GM23338 (cell line): ENCODE measurements around the gene ISG20. TPM values are rescaled to one million over a fixed set of nuclear protein-coding genes. Genes with fewer than 3 reads are reported as not detected.

Source experiments
- ATAC-seq: fragments of 200-7000 bp; cut with Tn5 transposase; 3 replicates; pipeline ENCODE4 v1.9.1; 2020
- DNase-seq: peaks from one replicate; pipeline ENCODE4 v3.0.0-alpha.2; 2015; ENCODE audit warnings: low spot score
- H2AFZ ChIP-seq: fragments of 200-600 bp; sonication (generic); 2 replicates; pipeline ENCODE4 v1.8.0; 2016; ENCODE audit warnings: antibody characterized with exemption, mild to moderate bottlenecking, moderate library complexity
- H3F3A ChIP-seq: fragments of 200-600 bp; sonication (generic); replicated peaks from 2 replicates; pipeline ENCODE4 v1.8.0; 2017; ENCODE audit warnings: antibody characterized with exemption, mixed run types, low read depth
- H3K27ac ChIP-seq: fragments of 200-600 bp; sonication (generic); 2 replicates; pipeline ENCODE4 v1.6.1; 2016; ENCODE audit warnings: low read depth
- H3K27me3 ChIP-seq: fragments of 200-600 bp; sonication (generic); 2 replicates; pipeline ENCODE4 v1.8.0; 2016; ENCODE audit warnings: mild to moderate bottlenecking, mixed run types, moderate library complexity; ENCODE audit not compliant: insufficient read depth
- H3K36me3 ChIP-seq: fragments of 200-600 bp; sonication (generic); 2 replicates; pipeline ENCODE4 v1.8.0; 2016; ENCODE audit warnings: mild to moderate bottlenecking; ENCODE audit not compliant: insufficient read depth
- H3K4me1 ChIP-seq: fragments of 200-600 bp; sonication (generic); 2 replicates; pipeline ENCODE4 v1.8.0; 2016; ENCODE audit warnings: mild to moderate bottlenecking, moderate library complexity; ENCODE audit not compliant: insufficient read depth
- H3K4me2 ChIP-seq: fragments of 200-600 bp; sonication (generic); 2 replicates; pipeline ENCODE4 v1.7.1; 2017; ENCODE audit warnings: mixed run types
- H3K4me3 ChIP-seq: fragments of 200-600 bp; sonication (generic); 2 replicates; pipeline ENCODE4 v1.6.1; 2016; ENCODE audit warnings: mixed run types
- H3K79me2 ChIP-seq: fragments of 200-600 bp; sonication (generic); replicated peaks from 2 replicates; pipeline ENCODE4 v1.8.0; 2017; ENCODE audit warnings: mild to moderate bottlenecking; ENCODE audit not compliant: insufficient read depth
- H3K9me2 ChIP-seq: fragments of 200-600 bp; sonication (generic); 2 replicates; pipeline ENCODE4 v1.8.0; 2017; ENCODE audit not compliant: insufficient read depth
- H4K20me1 ChIP-seq: fragments of 200-600 bp; sonication (generic); replicated peaks from 2 replicates; pipeline ENCODE4 v1.8.0; 2017; ENCODE audit warnings: mild to moderate bottlenecking; ENCODE audit not compliant: insufficient read depth
- H3K27ac Mint-ChIP-seq: 2 replicates; pipeline ENCODE4 v1.8.0; 2020; ENCODE audit warnings: inconsistent platforms, mild to moderate bottlenecking, moderate library complexity, mixed read lengths
- H3K27me3 Mint-ChIP-seq: 3 replicates; pipeline ENCODE4 v1.8.0; 2022; ENCODE audit warnings: low read depth, mild to moderate bottlenecking, moderate library complexity, mixed read lengths, inconsistent platforms; ENCODE audit not compliant: insufficient read depth, poor library complexity
- H3K36me3 Mint-ChIP-seq: 3 replicates; pipeline ENCODE4 v1.8.0; 2021; ENCODE audit warnings: low read depth, mild to moderate bottlenecking, inconsistent platforms, moderate library complexity, mixed read lengths
- H3K4me1 Mint-ChIP-seq: 3 replicates; pipeline ENCODE4 v1.8.0; 2020; ENCODE audit warnings: mild to moderate bottlenecking, inconsistent platforms, mixed read lengths
- H3K4me3 Mint-ChIP-seq: 3 replicates; pipeline ENCODE4 v1.8.0; 2021; ENCODE audit warnings: moderate library complexity, mild to moderate bottlenecking, inconsistent platforms, mixed read lengths
- H3K9me3 Mint-ChIP-seq: 3 replicates; pipeline ENCODE4 v1.8.0; 2020; ENCODE audit warnings: moderate library complexity, mild to moderate bottlenecking, inconsistent platforms, mixed read lengths
- CREB1 ChIP-seq: fragments of 250-450 bp; sonication (Bioruptor Pico); IDR thresholded peaks from 2 replicates; pipeline ENCODE4 v1.5.0; 2020; ENCODE audit warnings: low read depth, mild to moderate bottlenecking, moderate library complexity
- ETS1 ChIP-seq: IDR thresholded peaks from 2 replicates; pipeline ENCODE4 v1.6.1; 2016; ENCODE audit warnings: antibody characterized with exemption
- EZH2 ChIP-seq: fragments of 200-600 bp; sonication (generic); IDR thresholded peaks from one replicate; pipeline ENCODE4 v1.8.0; 2017; ENCODE audit warnings: antibody characterized with exemption, mild to moderate bottlenecking, low read depth; ENCODE audit not compliant: unreplicated experiment
- EZH2phosphoT487 ChIP-seq: fragments of 200-600 bp; sonication (generic); IDR thresholded peaks from one replicate; pipeline ENCODE4 v1.8.1; 2018; ENCODE audit warnings: antibody characterized with exemption; ENCODE audit not compliant: unreplicated experiment
- JUNB ChIP-seq: IDR thresholded peaks from one replicate; pipeline ENCODE4 v1.6.1; 2016; ENCODE audit warnings: antibody characterized with exemption; ENCODE audit not compliant: unreplicated experiment
- NANOG ChIP-seq: IDR thresholded peaks from 2 replicates; pipeline ENCODE4 v1.6.1; 2016; ENCODE audit warnings: antibody characterized with exemption, borderline replicate concordance
- POLR2AphosphoS5 ChIP-seq: IDR thresholded peaks from 2 replicates; pipeline ENCODE4 v1.6.1; 2016; ENCODE audit warnings: antibody characterized with exemption, low read depth
- REST ChIP-seq: IDR thresholded peaks from one replicate; pipeline ENCODE4 v1.6.1; 2018; ENCODE audit warnings: antibody characterized with exemption; ENCODE audit not compliant: unreplicated experiment
- STAT1 ChIP-seq: IDR thresholded peaks from one replicate; pipeline ENCODE4 v1.6.1; 2016; ENCODE audit warnings: antibody characterized with exemption; ENCODE audit not compliant: unreplicated experiment
- ZNF114 ChIP-seq: fragments of 250-450 bp; sonication (Bioruptor Pico); IDR thresholded peaks from 2 replicates; pipeline ENCODE4 v1.5.0; 2020; ENCODE audit warnings: mild to moderate bottlenecking, moderate library complexity
- ZNF331 ChIP-seq: fragments of 250-450 bp; sonication (Bioruptor Pico); IDR thresholded peaks from 2 replicates; pipeline ENCODE4 v1.5.0; 2020; ENCODE audit warnings: low read depth, mild to moderate bottlenecking, moderate library complexity
- polyA plus RNA-seq: library from polyadenylated mRNA; unstranded; fragments of >200 nt; fragmentation: Nextera tagmentation; extraction: Ambion mirVana; gene quantifications from 2 replicates; pipeline ENCODE4 v1.2.1, GENCODE V29; 2016
- total RNA-seq: library from RNA; depleted of rRNA; stranded (reverse); fragments of >200 nt; shearing (Covaris generic); gene quantifications from 2 replicates; pipeline ENCODE4 v1.2.3, GENCODE V29; 2014
- TF ChIP-seq, protein P1 (sequence below): fragments of 250-450 bp; sonication (Bioruptor Pico); IDR thresholded peaks from 2 replicates; pipeline ENCODE4 v1.5.0; 2020; ENCODE audit warnings: mild to moderate bottlenecking, moderate library complexity
- TF ChIP-seq, protein P2 (sequence below), 2 experiments: fragments of 200-600 bp in 1 of 2; sonication (generic) in 1 of 2; conservative IDR thresholded peaks; 2 replicates each; pipeline versions ENCODE4 v1.5.1 to v1.6.1; 2016 to 2017; ENCODE audit warnings: antibody characterized with exemption in 2 of 2, low read depth in 2 of 2, mild to moderate bottlenecking in 2 of 2, moderate library complexity in 1 of 2

Gene ISG20
- total and polyA plus RNA-seq, 2 experiments from 2014 or later, result 3.2 to 3.7 TPM

- Histone ChIP-seq H3K79me2 (no peaks in the 10 kb centered on the region), H2AFZ (no peak overlapping the region), H3K36me3 (no peaks in the 10 kb centered on the region), H3K9me2 (no peaks in the 10 kb centered on the region), H3K27ac (no peak overlapping the region), H3K27me3 (no peaks in the 10 kb centered on the region), H4K20me1 (no peaks in the 10 kb centered on the region), H3K4me1 (peaks cover 7% of the 10 kb centered on the region; the same call in 1 of the 2 replicates), H3K4me3 (no peak overlapping the region), H3F3A (no peaks in the 10 kb centered on the region), H3K4me2 (no peak overlapping the region)
- DNase-seq (no peak), ATAC-seq (no peak)
- peaks cover 26% of the 10 kb centered on the region for H3K4me1 Mint-ChIP-seq
- H3K27me3 Mint-ChIP-seq, result peaks cover 5% of the 10 kb centered on the region
- H3K9me3 Mint-ChIP-seq, result no peaks in the 10 kb centered on the region
- H3K27ac Mint-ChIP-seq, result peak overlapping the region; percentile 75; the same call in 1 of the 2 replicates
- no peak for TF ChIP-seq REST
- no peak for TF ChIP-seq JUNB
- TF ChIP-seq EZH2, result no peak
- TF ChIP-seq, protein P1, sequence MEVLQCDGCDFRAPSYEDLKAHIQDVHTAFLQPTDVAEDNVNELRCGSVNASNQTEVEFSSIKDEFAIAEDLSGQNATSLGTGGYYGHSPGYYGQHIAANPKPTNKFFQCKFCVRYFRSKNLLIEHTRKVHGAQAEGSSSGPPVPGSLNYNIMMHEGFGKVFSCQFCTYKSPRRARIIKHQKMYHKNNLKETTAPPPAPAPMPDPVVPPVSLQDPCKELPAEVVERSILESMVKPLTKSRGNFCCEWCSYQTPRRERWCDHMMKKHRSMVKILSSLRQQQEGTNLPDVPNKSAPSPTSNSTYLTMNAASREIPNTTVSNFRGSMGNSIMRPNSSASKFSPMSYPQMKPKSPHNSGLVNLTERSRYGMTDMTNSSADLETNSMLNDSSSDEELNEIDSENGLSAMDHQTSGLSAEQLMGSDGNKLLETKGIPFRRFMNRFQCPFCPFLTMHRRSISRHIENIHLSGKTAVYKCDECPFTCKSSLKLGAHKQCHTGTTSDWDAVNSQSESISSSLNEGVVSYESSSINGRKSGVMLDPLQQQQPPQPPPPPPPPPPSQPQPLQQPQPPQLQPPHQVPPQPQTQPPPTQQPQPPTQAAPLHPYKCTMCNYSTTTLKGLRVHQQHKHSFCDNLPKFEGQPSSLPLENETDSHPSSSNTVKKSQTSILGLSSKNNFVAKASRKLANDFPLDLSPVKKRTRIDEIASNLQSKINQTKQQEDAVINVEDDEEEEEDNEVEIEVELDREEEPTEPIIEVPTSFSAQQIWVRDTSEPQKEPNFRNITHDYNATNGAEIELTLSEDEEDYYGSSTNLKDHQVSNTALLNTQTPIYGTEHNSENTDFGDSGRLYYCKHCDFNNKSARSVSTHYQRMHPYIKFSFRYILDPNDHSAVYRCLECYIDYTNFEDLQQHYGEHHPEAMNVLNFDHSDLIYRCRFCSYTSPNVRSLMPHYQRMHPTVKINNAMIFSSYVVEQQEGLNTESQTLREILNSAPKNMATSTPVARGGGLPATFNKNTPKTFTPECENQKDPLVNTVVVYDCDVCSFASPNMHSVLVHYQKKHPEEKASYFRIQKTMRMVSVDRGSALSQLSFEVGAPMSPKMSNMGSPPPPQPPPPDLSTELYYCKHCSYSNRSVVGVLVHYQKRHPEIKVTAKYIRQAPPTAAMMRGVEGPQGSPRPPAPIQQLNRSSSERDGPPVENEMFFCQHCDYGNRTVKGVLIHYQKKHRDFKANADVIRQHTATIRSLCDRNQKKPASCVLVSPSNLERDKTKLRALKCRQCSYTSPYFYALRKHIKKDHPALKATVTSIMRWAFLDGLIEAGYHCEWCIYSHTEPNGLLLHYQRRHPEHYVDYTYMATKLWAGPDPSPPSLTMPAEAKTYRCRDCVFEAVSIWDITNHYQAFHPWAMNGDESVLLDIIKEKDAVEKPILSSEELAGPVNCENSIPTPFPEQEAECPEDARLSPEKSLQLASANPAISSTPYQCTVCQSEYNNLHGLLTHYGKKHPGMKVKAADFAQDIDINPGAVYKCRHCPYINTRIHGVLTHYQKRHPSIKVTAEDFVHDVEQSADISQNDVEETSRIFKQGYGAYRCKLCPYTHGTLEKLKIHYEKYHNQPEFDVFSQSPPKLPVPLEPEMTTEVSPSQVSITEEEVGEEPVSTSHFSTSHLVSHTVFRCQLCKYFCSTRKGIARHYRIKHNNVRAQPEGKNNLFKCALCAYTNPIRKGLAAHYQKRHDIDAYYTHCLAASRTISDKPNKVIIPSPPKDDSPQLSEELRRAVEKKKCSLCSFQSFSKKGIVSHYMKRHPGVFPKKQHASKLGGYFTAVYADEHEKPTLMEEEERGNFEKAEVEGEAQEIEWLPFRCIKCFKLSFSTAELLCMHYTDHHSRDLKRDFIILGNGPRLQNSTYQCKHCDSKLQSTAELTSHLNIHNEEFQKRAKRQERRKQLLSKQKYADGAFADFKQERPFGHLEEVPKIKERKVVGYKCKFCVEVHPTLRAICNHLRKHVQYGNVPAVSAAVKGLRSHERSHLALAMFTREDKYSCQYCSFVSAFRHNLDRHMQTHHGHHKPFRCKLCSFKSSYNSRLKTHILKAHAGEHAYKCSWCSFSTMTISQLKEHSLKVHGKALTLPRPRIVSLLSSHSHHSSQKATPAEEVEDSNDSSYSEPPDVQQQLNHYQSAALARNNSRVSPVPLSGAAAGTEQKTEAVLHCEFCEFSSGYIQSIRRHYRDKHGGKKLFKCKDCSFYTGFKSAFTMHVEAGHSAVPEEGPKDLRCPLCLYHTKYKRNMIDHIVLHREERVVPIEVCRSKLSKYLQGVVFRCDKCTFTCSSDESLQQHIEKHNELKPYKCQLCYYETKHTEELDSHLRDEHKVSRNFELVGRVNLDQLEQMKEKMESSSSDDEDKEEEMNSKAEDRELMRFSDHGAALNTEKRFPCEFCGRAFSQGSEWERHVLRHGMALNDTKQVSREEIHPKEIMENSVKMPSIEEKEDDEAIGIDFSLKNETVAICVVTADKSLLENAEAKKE, result no peak
- TF ChIP-seq ZNF114 (CRISPR knock-in tag), result no peak
- no peak for TF ChIP-seq NANOG
- no peak for TF ChIP-seq STAT1
- TF ChIP-seq, protein P2, sequence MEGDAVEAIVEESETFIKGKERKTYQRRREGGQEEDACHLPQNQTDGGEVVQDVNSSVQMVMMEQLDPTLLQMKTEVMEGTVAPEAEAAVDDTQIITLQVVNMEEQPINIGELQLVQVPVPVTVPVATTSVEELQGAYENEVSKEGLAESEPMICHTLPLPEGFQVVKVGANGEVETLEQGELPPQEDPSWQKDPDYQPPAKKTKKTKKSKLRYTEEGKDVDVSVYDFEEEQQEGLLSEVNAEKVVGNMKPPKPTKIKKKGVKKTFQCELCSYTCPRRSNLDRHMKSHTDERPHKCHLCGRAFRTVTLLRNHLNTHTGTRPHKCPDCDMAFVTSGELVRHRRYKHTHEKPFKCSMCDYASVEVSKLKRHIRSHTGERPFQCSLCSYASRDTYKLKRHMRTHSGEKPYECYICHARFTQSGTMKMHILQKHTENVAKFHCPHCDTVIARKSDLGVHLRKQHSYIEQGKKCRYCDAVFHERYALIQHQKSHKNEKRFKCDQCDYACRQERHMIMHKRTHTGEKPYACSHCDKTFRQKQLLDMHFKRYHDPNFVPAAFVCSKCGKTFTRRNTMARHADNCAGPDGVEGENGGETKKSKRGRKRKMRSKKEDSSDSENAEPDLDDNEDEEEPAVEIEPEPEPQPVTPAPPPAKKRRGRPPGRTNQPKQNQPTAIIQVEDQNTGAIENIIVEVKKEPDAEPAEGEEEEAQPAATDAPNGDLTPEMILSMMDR (conservative IDR thresholded peaks at IDR 0.05; ENCODE audit: low read depth in 2 of 2), result no peak
- no peak for TF ChIP-seq CREB1 (CRISPR knock-in tag)
- no peak for TF ChIP-seq POLR2AphosphoS5
- TF ChIP-seq EZH2phosphoT487, result no peak
- no peak for TF ChIP-seq ZNF331 (CRISPR knock-in tag)
- no peak for TF ChIP-seq ETS1
- no peak overlapping the region for H3K4me3 Mint-ChIP-seq
- no peaks in the 10 kb centered on the region for H3K36me3 Mint-ChIP-seq
Observed at GRCh38 chr15:88649286-88649733, 10.5 kb downstream of the ISG20 start.
